Inflammatory macrophage (primary cell): ENCODE results near the gene CYP2J2.
"Not testable (repeated sequence)": the region's sequence is repeated elsewhere in the genome, so short reads cannot be mapped to it uniquely, and the experiment has no call there.

Experiments used
- DNase-seq, 2 donors: peaks; one replicate each; pipeline ENCODE4 v3.0.0-alpha.2; 2020 to 2022

CYP2J2 gene

GRCh38 chr1:59917785-59918180 is 8.8 kb downstream of the CYP2J2 start:
- no peak for DNase-seq

GRCh38 chr1:59917026-59917784 is 9.4 kb downstream of the CYP2J2 start:
- DNase-seq, result no peak

DNA sequence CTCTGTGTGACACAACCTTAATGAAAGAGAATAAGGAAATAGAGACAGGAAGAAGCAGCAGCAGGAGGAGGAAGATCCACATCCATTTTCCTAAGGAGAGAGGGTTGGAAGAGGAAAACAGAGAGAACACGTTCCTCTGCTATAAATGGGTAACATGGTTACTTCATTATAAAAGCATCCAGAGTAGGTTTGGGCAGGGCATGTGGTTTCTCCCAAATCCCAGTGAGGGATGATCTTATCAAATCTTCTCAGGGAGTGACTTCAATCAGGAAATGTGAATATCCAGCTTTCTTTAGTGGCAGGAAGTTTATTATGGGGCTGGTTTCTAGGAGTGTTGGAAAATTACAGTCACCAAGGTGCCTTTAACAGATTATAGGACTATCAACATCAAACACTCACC is 11.1 kb downstream of the CYP2J2 start:
- no peak for DNase-seq

GRCh38 chr1:59914791-59915286 is 11.7 kb downstream of the CYP2J2 start:
- DNase-seq, result not testable (repeated sequence)

DNA sequence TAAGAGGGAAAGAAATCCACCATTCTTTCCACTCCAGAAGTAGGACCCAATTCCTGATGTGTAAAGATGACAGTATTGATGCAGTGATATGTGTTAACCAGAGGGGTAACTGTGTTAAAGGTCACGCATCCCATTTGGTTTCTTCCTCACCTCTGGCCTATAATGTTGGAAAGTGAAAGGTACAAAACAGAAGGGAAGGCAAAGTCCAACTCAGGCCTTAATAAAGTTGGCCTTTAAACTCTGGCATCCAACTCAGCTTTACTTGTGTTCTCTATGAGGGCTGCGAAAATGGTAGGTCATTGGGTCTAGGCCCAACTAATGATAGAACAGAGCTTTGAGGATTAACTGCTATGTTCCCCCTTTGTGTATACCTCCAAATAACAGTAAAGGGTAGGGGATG is 17.9 kb downstream of the CYP2J2 start:
- no peak for DNase-seq

DNA sequence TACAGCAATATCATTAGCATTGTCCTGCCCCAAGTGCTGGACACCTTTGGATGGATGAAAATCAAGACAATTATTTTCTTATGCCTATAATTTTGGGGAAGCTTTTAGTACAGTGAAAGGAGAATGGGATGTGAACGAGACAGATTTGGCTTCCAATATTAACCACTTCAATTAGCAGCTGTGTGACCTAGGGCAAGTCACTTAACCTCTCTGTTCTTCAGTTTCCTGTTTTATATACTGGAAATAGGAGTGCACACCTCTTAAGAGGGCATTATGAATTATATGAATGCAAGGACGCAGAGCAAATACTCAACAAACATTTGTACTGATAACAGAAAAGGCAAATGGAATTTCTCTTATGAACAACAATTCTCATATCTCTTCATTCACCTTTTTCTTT is 18.5 kb downstream of the CYP2J2 start:
- DNase-seq, result no peak

- no peak for DNase-seq
Measured at GRCh38 chr1:59906931-59907330, 19.6 kb downstream of the CYP2J2 start.

DNA sequence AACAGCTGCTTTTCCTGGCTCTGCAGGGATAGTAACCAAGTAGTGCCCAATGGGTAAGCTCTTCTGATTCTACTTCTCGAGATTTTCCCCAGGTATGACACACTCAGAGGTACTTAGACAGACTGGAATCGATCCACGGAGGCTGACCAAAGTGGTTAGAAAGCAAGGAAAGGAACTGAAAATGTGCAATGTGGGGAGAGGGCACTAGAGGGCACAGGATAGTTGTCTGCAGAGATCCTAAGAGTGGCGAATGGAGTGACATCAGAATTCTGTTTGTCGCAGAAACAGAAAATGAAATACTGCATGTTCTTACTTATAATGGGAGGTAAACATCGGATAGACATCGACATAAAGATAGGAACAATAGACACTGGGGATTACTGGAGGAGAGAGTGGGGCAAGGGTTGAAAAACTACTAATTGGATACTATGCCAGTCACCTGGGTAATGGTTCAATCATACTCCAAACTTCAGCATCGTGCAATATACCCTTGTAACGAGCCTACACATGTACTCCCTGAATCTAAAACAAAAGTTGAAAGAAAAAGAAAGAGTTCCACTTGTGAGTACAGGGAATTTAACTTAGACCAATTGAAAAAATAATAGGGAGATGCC is 23.3 kb downstream of the CYP2J2 start:
- peak in 1 of 2 donors; percentile 27 for DNase-seq

DNA sequence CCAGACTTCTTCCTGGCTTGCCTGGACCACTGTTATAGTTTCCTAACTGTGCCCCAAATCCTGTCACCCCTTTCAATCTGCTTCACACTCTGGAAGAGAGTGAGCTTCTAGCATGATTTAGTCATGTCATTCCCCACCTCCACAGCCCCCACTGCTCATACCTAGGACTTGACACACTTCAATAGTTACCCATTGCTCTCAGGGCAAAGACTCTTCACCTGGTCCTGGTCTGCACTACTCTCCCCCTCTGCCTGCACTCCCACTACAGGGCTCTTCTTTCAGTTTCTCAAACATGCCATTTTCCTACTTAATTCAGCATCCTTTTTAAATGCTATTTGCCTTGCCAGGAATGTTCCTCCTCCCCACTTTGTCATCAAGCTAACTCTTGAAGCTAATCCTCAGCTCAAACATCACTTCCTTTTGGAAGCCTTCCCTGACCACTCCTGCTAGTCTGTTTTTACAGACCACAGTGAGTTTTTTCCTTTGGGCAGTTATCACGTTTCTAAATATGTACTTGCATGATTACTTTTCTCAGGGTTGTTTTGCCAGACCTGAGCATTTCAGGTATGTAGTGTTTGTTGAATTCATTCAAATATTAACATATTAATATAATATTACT is 24.7 kb downstream of the CYP2J2 start:
- DNase-seq, result no peak

GRCh38 chr1:59900640-59901039 is 25.9 kb downstream of the CYP2J2 start:
- DNase-seq, result no peak

DNA sequence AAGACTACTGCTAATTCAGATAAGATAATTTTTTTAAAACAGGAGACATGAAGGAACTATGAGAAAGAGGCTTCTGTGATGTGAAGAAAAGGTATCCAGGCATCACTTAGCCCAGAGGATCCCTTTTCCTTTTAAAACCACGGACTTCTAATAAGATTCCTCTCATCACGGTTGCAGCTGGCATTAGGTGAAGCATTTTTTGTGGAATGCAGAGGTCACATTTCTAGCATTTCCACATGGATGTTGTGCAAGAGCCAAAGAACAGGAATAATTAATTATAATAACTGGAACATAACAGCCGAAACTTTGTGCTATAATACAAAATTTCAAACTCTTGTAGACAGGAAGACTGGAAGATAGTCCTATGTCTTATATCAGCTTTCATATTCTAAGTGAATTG is 27.6 kb downstream of the CYP2J2 start:
- no peak for DNase-seq

DNA sequence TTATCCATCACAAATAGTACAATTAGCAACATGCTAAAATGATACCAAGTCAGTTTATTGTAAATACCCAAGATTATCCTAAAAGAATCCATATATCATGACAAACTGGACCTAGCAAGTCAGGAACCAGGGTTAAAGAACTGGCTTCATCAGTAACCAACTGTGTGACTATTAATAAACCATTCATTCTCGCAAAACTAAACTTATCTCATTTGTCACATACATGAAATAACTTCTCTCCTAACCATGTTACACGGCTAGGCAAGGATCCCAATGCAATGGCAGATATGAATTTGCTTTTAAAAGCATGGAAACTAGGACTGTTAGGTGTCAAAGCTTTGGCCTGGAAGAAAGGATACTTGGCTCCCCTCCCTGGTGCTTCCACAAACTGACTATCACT is 29.4 kb downstream of the CYP2J2 start:
- DNase-seq, result no peak

DNA sequence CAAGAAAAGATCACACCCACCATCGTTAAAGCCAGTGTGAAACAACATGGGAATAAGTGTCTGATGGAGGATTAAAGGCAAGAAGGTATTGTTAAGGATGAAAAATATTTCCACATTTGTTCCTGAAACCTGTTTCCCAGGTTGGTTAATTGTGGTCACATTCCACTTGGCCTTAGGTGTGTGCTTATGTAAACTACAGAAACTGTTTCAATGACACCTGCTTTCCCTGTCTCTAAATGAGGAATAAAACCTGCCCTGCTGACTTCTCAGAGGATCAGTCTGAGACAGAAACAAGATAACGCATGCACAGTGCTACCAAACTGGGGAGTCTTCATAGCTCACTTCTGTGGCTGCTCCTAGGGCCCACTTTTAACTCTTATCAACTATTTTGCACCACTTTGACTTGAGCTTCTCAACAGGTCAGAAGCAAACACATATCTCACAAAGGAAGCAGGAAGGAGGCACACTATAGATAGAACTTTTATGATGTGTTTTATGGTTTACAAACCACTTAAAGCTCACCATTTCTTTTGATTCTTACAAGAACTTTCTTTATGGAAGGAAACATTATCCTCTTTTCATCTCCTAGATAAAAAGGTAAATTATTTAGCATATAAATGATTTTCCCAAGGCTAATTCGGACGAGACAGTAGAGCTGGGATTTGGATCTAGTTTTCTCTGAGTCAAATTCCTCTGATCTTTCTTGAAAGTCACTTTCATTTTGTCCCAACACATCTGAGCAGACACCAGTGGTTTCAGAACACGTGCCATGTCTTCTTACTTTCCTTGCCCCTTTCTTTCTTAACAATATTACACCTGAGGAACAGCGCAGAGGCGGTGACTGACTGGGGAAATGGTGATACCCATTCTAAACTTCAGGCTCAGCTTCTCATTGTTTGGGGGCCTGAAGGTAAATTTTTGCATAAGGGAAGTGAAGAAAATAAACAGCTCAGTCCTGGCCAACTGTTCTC is 33.4 kb downstream of the CYP2J2 start:
- no peak for DNase-seq

DNA sequence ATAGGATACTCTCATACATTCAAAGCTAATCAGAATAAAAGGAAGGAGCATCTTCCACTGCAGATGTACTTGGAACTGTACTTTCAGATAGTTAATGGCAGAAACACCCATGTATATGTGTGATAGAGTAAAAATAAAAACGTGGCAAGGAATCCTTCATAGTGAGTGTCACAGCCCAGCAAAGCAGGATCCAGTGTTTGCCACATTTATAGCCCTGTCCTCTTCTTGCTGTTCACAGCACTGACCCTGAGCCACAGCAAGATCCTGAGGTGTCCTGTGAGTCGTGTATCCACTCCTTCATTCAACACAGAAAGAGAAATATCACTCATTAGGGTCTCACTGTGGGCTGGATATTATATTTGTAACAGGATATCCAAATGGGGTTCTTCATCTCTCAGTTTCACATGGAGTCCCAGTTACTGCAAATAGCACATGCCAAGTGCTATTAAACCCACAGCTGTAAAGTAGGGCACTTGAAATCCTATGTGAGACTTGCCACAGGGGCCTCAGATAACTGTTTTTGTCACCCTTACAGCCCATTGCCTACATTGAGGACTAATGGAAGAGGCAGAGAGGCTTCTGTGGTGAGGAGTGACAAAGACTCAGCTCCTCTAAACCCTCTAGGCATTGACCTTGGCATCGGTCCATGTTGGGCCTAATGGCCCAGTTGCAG is 41.3 kb downstream of the CYP2J2 start:
- DNase-seq, result no peak

- no peak for DNase-seq
Measured at GRCh38 chr1:59880735-59881134, 45.8 kb downstream of the CYP2J2 start.

GRCh38 chr1:59879996-59880505 is 46.5 kb downstream of the CYP2J2 start:
- DNase-seq, result no peak

DNA sequence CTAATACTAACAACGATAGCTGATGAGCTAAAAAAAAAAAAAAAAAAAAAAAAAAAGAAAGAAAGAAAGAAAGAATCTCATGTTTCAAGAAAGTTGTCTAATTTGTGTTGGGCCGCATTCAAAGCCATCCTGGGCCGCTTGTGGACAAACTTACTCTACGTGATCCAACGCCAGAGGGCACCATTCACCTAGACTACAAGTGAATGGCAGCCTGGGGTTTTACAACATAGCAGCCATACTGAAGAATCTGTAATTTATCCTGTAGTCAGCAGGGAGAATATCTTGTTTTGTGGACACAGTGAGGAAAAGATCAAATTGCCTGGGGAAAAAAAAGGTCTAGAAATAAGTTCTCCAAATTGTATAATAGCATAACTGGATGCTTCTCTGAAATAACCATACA is 47.0 kb downstream of the CYP2J2 start:
- DNase-seq, result peak; percentile 16 to 39

GRCh38 chr1:59878370-59878769 is 48.2 kb downstream of the CYP2J2 start:
- DNase-seq, result no peak

GRCh38 chr1:59877108-59877682 is 49.4 kb downstream of the CYP2J2 start:
- DNase-seq, result no peak

- no peak for DNase-seq
Measured at GRCh38 chr1:59871746-59872145, 54.8 kb downstream of the CYP2J2 start.

GRCh38 chr1:59866462-59866861 is 60.1 kb downstream of the CYP2J2 start:
- no peak for DNase-seq
